Daoy (cell line): ENCODE measurements around the gene TPRX1. TPM values are rescaled to one million over a fixed set of nuclear protein-coding genes. Genes with fewer than 3 reads are reported as not detected.
"Not testable (repeated sequence)": the region's sequence is repeated elsewhere in the genome, so short reads cannot be mapped to it uniquely, and the experiment has no call there.

Experiments
- DNase-seq: peaks from one replicate; pipeline ENCODE4 v3.0.0-alpha.2; 2015; ENCODE audit warnings: low read depth
- total RNA-seq: library from RNA; depleted of rRNA; stranded (reverse); fragments of >200 nt; shearing (Covaris generic); gene quantifications from 2 replicates; pipeline ENCODE4 v1.2.3, GENCODE V29; 2014

The TPRX1 gene
- total RNA-seq, 1 experiment from 2014 or later: not detected

DNA sequence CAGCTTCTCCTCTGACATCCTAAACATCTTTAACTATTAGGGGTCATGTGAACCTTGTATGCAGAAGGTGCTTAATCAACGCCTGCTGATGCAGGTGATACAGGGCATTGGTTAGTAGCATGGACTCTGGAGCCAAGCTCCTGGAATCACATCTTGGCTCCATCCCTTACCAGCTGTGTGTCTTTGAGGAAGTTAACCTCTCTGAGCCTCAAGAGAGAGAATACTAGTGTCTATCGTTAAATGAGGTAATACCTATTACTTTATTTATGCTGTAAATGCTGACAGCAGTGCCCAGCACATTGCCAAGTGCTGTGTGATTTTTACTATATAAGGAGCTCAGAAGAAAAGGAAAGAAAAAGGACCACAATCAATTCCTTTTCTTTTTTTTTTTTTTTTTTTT is 37.0 kb downstream of the TPRX1 start:
- DNase-seq: no peak

- DNase-seq: peak; percentile 41
Observed at GRCh38 chr19:47766670-47767069, 37.7 kb downstream of the TPRX1 start.

DNA sequence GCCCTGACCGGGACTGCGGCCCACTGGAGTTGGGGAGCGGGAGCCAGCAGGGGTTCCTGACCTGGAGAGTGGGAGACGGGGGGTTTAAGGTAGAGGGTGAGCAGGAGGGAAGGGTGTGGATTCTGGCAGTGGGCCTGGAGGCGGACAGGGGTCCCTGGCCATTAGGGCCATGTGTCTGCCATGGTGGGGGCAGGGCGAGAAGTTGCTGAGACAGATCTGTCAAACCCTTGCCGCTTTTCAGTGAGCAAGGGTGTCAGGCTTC is 38.1 kb downstream of the TPRX1 start:
- DNase-seq: no peak

DNA sequence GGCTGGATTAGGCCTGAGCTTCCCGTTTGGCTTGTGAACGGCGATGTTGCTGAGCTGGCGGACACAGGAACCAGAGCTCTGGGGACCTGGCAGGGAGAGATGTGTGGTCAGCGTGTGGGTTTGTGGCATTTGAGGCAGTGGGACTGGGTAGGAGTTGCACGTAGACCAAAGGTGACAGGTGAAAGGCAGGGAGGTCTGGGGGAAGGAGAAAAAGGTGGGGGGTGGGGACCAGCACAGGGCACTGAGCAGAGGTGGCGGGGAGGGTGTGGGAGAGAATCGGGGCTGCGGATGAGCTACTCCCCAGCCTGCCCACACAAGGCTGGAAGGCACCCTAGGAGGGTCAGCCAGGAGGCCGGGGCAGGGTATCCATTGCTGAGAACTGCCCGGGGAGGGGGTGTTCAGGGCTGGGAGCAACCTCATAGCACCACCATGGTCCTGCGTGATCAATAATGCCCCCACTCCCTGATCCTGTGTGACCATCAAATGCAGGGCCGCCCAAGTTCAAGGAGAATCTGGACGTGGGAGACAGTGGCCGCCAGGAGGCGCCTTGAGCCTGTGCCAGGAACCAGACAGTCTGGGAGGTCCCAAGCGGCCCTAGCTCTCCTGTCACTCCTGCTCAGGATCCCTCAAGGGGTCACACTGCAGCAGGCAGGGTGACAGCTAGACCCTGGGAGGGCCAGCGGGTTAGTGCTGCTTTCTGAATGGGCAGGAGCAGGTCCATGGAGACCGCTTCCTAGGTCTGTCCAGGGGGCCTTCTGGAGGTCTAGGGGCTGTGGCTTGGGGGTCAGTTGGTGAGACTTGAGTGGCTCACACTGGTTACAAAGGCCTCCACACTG is 38.6 kb downstream of the TPRX1 start:
- peak; percentile 71 for DNase-seq

DNA sequence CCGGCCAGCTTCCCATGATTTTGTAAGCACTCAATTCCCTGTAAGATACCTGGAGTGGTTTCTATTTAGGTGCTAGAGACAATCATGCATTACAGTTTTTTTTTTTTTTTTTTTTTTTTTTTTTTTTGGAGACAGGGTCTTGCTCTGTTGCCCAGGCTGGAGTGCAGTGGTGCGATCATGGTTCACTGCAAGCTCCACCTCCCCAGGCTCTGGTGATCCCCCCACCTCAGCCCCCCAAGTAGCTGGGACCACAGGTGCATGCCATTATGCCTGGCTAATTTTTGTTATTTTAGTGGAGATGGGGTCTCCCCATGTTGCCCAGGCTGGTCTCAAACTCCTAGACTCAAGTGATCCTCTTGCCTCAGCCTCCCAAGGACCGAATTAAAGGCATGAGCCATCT is 39.6 kb downstream of the TPRX1 start:
- DNase-seq: not testable (repeated sequence)

GRCh38 chr19:47762615-47763308 is 41.6 kb downstream of the TPRX1 start:
- no peak for DNase-seq

DNA sequence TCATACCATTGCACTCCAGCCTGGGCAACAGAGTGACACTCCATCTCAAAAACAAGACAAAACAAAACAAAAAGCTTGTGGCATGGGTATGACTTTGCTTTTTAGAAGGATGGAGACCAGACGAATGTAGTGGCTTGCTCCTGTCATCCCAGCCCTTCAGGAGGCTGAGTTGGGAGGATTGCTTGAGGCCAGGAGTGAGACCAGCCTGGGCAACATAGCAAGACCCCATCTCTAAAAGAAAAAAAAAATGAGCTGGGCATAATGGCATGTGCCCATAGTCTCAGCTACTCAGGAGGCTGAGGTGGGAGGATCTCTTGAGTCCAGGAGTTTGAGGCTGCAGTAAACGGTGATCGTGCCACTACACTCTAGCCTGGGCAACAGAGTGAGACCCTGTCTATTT is 42.2 kb downstream of the TPRX1 start:
- DNase-seq: no peak

DNA sequence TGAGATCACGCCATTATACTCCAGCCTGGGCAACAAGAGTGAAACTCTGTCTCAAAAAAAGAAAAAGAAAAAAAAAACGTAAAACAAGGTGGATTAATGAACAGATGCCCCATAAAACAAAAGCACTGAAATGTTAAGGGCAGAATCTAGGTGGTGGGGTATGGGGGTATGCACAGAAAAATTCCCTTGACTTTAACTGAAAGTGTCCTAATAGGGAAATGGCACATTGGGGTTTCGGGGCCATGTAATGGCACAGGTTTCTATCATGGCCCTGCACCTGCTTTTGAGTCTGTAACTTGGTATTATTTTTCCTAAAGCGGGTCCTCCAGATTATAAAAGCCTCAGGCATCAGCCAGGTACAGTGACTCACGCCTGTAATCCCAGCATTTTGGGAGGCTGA is 42.8 kb downstream of the TPRX1 start:
- DNase-seq: no peak

- no peak for DNase-seq
Observed at GRCh38 chr19:47760632-47760999, 43.7 kb downstream of the TPRX1 start.

- DNase-seq: no peak
Observed at GRCh38 chr19:47758443-47758804, 45.9 kb downstream of the TPRX1 start.

DNA sequence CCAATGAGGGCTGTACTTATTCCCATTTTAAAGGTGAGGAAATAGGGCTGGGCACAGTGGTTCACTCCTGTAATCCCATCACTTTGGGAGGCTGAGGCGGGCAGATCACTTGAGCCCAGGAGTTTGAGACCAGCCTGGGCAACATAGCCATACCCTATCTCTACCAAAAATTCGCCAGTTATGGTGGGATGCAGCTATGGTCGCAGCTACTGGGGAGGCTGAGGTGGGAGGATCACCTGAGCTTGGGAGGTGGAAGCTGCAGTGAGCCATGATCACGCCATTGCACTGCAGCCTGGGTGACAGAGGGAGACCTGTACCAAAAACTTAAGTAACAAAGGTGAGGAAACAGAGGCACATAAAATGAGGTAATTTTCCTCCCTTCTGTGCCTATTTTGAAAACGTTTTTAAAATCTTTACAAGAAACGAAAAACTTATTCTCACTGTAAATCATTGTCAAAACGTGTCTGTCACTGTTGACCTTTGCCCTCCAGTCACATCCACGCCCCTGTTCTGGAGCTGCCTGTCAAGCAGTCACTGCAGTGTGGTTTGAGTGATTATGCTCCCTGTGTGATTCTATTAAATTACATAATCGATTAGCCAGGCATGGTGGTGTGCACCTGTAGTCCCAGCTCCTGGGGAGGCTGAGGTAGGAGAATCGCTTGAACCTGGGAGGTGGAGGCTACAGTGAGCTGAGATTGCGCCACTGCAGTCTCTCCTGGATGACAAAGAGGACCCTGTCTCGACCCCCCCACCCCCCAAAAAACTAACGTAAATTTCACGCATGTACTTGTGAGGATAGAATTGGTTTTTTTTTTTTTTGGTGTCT is 46.5 kb downstream of the TPRX1 start:
- DNase-seq: no peak

DNA sequence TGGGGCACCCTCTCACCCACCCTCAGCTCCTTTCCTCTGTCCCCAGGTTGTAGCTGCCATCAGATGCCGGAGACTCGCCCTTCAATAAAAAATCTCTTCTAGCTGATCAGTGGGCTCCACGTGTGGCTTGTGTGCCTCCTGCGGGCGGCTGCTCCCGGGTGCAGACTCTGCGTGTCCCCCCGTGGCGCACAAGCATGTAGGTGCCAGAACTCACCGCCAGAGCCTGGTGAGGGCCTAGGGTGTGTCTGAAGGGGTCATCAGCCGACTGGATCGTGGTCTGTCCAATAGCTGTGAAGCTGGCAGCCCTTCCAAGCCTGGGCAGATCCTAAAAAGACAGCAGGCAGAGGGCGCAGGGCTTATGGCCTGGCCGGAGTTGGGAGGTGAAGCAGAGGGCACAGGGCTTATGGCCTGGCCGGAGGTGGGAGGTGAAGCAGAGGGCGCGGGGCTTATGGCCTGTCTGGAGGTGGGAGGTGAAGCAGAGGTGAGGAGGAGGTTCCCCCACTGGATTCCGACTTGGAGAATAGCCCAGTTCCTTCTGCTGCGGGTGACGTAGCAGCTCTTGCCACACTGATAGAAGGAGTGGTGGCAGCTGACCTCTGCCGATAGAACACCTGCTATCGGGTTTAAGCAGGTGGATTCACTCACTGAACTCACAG is 47.3 kb downstream of the TPRX1 start:
- no peak for DNase-seq

- DNase-seq: no peak
Observed at GRCh38 chr19:47756627-47756929, 47.8 kb downstream of the TPRX1 start.

- no peak for DNase-seq
Observed at GRCh38 chr19:47755762-47756626, 48.4 kb downstream of the TPRX1 start.

- no peak for DNase-seq
Observed at GRCh38 chr19:47755065-47755761, 49.1 kb downstream of the TPRX1 start.

- DNase-seq: no peak
Observed at GRCh38 chr19:47754206-47755064, 49.9 kb downstream of the TPRX1 start.

DNA sequence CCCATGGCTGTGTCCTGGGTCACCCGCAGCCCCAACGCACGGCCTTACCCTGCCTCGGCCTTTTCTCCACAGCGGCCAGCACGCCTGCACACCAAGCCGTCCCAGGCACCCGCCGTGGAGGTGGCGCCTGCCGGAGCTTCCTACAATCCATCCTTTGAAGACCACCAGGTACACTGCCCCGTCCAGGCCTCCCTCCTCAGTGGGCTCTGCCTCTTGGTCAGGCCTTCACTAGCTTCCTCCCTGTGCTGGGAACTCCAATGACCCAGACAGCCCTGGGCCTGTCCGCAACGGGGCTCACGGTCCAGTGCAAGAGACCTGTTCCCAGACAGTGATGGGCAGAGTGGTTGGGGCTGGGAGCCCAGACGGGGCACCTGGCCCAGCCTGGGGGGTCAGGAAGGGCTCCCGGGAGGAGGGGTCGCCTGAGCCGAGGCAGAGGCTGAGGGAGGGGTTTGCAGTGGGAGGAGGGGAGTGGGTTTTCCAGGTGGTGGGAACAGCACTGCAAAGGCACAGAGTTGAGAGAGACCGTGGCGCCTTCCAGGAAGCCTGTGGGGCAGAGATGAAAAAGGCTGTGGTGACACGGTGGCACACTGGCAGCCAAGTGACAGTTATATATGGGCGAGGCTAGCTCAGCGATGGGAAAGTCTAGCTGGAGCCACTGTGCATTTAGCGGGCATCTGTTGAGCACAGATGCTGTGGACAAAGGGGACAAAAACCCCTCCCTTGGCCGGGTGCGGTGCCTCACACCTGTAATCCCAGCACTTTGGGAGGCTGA is 51.7 kb downstream of the TPRX1 start:
- DNase-seq: no peak
